ENCODE results near the gene KRTAP4-8. TPM values are rescaled to one million over a fixed set of nuclear protein-coding genes. Genes with fewer than 3 reads are reported as not detected.

KRTAP4-8 gene
- total and polyA plus RNA-seq, 2 of the 8 experiments (the other 6 are each of a cell fraction or from before 2014, with no cell fraction given): not detected

DNA sequence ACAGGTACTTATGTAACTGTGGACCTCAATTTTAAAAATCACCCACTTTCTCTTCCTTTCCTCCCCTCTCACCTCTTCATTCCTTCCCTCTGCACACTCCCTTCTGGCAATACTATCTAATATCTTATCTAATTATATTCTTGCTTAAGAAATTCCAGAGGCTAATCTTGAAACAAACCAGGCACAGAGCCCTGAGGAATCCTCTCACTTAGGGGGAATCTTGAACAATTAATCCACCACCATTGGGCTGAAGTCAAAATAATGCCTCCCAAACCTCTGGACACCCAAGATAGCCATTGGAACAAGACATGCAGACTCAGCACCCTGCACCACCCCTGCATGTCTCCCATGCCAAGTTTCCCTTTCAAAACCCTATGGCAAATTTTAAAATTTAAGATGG is 43.4 kb upstream of the KRTAP4-8 start (continued):
- TF ChIP-seq SIRT6 (IDR thresholded peaks at IDR 0.05; ENCODE audit: low read length): no peak
- no peak for TF ChIP-seq PHF8 (conservative IDR thresholded peaks at IDR 0.05; ENCODE audit: low read depth, low read length)
- TF ChIP-seq, protein P1, sequence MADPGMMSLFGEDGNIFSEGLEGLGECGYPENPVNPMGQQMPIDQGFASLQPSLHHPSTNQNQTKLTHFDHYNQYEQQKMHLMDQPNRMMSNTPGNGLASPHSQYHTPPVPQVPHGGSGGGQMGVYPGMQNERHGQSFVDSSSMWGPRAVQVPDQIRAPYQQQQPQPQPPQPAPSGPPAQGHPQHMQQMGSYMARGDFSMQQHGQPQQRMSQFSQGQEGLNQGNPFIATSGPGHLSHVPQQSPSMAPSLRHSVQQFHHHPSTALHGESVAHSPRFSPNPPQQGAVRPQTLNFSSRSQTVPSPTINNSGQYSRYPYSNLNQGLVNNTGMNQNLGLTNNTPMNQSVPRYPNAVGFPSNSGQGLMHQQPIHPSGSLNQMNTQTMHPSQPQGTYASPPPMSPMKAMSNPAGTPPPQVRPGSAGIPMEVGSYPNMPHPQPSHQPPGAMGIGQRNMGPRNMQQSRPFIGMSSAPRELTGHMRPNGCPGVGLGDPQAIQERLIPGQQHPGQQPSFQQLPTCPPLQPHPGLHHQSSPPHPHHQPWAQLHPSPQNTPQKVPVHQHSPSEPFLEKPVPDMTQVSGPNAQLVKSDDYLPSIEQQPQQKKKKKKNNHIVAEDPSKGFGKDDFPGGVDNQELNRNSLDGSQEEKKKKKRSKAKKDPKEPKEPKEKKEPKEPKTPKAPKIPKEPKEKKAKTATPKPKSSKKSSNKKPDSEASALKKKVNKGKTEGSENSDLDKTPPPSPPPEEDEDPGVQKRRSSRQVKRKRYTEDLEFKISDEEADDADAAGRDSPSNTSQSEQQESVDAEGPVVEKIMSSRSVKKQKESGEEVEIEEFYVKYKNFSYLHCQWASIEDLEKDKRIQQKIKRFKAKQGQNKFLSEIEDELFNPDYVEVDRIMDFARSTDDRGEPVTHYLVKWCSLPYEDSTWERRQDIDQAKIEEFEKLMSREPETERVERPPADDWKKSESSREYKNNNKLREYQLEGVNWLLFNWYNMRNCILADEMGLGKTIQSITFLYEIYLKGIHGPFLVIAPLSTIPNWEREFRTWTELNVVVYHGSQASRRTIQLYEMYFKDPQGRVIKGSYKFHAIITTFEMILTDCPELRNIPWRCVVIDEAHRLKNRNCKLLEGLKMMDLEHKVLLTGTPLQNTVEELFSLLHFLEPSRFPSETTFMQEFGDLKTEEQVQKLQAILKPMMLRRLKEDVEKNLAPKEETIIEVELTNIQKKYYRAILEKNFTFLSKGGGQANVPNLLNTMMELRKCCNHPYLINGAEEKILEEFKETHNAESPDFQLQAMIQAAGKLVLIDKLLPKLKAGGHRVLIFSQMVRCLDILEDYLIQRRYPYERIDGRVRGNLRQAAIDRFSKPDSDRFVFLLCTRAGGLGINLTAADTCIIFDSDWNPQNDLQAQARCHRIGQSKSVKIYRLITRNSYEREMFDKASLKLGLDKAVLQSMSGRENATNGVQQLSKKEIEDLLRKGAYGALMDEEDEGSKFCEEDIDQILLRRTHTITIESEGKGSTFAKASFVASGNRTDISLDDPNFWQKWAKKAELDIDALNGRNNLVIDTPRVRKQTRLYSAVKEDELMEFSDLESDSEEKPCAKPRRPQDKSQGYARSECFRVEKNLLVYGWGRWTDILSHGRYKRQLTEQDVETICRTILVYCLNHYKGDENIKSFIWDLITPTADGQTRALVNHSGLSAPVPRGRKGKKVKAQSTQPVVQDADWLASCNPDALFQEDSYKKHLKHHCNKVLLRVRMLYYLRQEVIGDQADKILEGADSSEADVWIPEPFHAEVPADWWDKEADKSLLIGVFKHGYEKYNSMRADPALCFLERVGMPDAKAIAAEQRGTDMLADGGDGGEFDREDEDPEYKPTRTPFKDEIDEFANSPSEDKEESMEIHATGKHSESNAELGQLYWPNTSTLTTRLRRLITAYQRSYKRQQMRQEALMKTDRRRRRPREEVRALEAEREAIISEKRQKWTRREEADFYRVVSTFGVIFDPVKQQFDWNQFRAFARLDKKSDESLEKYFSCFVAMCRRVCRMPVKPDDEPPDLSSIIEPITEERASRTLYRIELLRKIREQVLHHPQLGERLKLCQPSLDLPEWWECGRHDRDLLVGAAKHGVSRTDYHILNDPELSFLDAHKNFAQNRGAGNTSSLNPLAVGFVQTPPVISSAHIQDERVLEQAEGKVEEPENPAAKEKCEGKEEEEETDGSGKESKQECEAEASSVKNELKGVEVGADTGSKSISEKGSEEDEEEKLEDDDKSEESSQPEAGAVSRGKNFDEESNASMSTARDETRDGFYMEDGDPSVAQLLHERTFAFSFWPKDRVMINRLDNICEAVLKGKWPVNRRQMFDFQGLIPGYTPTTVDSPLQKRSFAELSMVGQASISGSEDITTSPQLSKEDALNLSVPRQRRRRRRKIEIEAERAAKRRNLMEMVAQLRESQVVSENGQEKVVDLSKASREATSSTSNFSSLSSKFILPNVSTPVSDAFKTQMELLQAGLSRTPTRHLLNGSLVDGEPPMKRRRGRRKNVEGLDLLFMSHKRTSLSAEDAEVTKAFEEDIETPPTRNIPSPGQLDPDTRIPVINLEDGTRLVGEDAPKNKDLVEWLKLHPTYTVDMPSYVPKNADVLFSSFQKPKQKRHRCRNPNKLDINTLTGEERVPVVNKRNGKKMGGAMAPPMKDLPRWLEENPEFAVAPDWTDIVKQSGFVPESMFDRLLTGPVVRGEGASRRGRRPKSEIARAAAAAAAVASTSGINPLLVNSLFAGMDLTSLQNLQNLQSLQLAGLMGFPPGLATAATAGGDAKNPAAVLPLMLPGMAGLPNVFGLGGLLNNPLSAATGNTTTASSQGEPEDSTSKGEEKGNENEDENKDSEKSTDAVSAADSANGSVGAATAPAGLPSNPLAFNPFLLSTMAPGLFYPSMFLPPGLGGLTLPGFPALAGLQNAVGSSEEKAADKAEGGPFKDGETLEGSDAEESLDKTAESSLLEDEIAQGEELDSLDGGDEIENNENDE (IDR thresholded peaks at IDR 0.05; ENCODE audit: insufficient replicate concordance, low read length): no peak
- no peak for TF ChIP-seq POU5F1 (IDR thresholded peaks at IDR 0.05; ENCODE audit: low read depth, low read length)
- TF ChIP-seq CBX5 (IDR thresholded peaks at IDR 0.05; ENCODE audit: low read depth, low read length): no peak
- no peak for TF ChIP-seq SP2 (IDR thresholded peaks at IDR 0.05; ENCODE audit: low read length)
